ENCODE data around the gene ARSI.

Gene ARSI

DNA sequence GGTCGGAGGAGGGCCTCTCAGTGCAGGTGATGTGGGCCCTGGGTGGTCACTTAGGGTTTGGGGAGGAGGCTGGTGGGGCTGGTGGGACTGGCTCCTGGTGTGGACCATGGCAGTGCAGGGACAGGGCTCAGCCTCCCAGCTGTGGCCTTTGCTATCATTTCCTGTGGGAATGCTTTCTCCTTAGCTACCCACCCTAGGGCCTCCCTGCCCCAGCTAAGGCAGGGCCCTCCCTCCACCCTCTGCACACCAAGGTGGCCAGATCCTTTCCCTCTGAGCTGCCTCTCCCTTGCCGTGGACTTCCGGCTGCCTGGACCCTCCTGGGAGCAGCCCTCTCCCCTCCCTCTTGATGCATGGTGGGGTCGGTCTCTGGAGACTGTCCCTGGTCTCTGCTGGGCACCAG, 22.7 kb upstream of the ARSI start:
- no peak for DNase-seq

DNA sequence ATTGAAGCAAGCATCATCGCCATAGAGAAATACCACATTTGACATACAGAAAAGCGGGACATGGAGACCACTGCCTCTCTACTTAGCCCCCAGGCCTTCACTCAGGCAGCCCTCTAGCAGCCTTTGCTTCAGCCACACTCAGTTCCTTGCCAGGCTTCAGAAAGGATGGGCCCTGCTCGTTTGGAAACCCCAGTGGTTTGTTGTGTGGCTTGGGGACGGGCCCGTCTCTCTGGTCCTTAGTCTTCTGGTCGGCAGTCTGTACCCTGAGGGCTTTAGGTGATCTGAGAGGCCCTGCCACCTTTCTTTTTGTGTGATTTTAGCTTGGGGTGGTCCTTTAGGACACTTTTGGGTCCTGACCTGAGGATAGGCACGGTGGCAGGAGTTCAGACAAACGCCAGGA, 21.1 kb upstream of the ARSI start:
- DNase-seq, result no peak

DNA sequence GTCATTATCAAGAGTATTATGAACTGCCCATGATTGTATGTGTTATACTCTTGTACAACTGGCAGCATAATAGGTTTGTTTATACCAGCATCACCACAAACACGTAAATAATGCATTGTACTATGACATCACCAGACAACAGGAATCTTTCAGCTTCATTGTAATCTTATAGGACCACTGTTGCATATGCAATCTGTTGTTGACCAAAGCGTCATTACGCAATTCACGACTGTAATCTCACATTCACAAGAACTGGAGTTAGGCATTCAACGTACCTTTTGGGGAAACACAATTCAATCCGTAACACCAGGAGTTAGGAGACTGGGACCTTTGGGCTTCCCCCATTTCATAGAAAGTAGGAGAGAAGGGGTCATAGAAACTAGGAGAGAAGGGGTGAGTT, 20.4 kb upstream of the ARSI start:
- no peak for DNase-seq

DNA sequence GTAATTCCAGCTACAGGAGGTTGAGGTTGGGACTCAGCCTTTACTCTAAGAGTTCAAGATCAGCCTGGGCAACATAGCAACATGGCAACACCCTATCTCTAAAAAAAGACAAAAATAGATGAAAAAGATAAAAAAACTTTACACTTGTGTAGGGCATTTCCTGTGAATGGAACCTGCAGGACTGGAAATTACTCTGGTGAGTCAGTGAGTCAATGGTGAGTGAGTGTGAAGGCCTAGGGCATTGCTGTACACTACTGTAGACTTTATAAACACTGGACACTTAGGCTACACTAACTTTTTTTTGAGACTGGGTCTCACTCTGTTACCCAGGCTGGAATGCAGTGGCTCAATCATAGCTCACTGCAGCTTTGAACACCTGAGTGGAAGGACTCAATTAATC, 19.5 kb upstream of the ARSI start:
- DNase-seq, result no peak

DNA sequence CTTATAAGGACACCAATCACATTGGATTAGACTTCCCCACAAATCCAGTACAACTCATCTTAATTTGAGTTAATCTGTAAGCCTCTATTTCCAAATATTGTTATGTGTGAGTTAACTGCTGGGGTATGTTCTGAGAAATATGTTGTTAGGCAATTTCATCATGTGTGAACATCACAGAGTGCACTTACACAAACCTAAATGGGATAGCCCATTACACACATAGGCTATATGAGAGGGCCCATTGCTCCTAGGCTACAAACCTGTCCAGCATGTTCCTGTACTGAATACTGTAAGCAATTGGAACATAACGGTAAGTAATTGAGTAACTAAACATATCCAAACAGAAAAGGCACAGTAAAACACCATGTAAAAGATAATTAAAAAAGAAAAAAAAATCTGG, 19.1 kb upstream of the ARSI start:
- no peak for DNase-seq

DNA sequence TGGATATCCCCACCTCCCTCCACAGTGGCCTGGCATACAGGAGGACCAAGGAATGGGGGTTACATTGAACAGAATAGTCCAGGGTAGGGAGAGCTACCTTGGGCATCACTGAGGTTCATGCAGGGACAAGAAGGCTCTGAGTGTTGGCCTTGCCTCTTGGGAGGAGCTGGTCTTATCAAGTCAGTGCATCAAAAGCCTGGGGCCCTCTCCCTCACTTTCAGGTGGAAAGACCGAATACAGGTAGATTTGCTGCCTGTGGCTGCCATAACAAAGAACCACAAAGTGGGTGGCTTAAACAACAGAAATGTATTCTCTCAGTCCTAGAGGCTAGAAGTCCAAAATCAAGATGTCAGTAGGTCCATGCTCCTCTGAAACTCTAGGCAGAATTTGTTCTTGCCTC, 18.5 kb upstream of the ARSI start:
- DNase-seq, result no peak

DNA sequence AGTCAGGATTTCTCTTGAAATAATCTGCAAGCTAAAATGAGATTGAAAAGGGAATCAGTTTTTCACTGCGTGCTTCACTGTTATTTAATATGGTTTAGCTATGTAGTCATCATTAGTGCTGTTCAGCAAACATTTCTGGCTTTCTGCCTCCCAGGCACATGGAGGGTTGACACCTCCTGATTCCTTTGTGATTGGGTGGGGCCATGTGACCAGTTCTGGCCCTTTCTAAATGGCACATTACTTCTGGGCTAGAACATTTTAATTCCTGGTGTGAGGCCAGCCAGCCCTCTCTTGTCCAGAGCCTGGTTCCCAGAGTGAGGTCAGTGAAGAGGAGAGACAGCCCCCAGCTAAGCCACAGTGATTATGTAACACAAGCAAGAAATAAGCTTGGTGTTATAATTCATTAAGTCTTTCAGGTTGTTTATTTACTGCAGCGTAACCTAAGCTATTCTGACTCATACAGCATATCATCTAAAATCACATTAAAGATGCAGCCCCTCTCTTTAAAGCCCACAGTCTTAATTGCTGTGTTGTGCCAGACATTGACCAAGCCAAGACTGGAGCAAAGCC, 17.4 kb upstream of the ARSI start:
- no peak for DNase-seq

GRCh38 chr5:150319484-150319790, 16.7 kb upstream of the ARSI start:
- no peak for DNase-seq

DNA sequence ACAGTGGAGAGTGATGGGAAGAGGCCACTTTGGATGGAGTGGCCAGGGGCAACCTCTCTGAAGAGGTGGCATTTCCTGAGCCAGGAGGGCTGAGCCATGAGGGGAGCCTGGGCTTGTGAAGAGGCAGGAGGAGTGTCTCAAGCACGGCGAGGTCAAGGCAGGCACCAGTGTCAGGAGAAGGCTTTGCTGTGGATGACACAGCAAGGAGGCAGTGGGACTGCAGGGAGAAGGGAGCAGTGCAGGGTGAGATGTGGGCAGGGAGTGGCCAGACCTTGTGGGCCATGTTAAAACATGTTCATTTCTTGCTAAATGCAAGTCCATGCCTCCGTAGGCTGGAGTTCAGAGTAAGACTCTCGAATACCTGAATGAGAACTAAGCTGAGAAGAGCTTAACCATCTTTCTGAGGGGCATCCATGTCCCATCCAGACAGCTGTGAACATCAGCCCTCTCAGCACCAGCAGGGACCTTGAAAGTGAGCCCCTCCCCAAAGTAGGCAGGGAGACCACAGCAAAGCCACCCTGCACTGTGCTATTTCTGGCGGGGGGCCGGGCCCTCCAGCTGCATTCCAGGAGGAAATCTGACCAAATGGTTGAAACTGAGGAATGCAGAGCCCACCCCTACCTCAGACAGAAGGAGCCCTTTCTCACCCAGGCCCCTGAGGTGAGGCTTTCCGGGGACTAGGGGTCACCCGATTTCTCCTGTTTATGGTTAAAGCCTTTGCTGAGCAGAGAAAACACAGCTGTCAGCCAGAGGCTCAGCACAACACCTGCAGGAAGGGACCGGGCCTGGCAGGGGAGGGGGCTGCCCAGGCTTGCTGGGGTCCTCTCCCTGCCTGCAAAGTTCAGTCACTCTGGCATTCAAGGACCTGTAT, 16.1 kb upstream of the ARSI start:
- no peak for DNase-seq

GRCh38 chr5:150317048-150318003, 14.6 kb upstream of the ARSI start:
- DNase-seq, result no peak

- no peak for DNase-seq
These were observed 13.6 kb upstream of the ARSI start for GRCh38 chr5:150316320-150316719.

DNA sequence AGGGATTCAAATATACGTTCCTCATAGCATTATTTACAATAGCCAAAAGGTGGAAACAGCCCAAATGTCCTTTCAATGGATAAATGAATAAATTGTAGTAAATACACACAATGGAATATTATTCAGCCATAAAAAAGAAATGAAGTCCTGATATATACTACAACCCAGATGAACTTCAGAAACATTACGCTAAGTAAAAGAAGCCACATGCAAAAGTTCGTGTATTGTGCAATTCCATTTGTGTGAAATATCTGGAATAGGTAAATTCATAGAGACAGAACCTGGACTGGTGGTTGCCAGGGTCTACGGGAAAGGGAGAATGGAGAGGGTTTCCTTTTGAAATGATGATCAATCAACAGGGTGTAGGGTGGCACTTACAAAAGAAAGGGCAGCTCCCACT, 12.5 kb upstream of the ARSI start:
- no peak for DNase-seq

DNA sequence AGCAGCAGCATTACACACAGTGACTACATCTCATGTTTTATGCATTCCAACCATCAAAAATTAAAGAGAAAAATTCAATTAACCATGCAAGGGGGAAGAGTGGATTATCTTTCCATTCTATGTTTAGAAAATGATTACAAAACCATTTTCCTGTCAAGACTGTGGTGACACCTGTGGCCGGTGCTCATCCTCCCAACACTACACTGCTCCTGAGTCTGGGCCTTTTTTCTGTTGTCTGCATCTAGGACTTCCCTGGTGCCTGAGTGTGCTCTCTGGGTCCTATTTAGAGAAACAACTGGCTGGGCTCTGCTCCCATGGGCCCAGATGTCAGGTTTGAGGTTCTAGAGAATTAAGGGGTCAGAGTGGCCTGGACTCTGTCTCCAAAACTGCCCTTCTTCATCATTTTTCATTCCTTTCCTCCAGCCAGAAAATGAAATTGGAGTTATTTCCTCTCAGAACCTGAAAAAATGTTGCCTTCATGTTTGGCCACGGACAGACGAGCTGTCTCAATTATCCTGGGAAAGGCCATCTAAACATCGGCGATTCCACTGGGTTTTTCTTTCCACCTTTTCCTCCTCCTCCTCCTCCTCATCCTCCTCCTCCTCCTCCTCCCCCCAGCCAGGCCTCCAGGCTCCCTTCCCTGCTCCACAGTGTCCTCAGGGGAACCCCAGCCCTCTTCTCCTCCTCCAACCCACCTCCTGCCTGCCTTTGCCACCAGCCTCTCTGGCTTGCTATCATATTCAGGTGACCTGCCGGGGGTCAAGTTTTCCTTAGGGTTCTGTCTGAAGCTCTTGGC, 11.4 kb upstream of the ARSI start:
- DNase-seq, result no peak

- DNase-seq, result no peak
These were observed 10.8 kb upstream of the ARSI start for GRCh38 chr5:150313501-150313900.

GRCh38 chr5:150312518-150312917, 9.8 kb upstream of the ARSI start:
- DNase-seq, result no peak

DNA sequence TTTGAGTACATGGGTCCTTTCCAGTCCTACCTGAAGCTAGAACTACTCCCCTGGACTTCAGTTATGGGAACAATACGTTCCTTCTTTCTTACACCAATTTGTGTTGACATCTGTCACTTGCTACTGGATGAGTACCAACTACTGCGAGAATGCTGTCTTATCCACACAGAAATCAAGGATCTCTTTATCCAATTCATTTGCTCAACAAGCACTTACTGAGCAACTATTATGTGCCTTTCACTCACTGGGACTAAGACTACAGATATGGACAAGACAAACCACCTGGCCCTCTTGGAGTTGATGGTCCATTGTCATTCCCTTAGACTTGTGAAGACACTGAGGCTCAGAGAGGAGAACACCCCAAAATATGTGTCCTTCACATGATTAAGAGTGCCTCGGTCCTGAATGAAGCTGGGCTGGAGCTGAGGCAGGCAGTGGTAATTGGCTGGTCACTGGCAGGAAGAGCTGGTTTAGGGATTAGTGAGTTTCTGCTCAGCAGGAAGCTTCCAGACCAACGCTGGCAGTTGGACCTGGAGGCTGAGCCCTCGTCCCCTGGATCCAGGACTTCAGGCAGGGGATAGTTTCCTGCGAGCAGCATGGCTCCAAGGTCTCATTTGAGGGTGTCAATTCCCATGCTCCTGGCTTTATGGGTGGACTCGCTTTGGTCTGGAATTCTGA, 8.4 kb upstream of the ARSI start:
- DNase-seq, result no peak

DNA sequence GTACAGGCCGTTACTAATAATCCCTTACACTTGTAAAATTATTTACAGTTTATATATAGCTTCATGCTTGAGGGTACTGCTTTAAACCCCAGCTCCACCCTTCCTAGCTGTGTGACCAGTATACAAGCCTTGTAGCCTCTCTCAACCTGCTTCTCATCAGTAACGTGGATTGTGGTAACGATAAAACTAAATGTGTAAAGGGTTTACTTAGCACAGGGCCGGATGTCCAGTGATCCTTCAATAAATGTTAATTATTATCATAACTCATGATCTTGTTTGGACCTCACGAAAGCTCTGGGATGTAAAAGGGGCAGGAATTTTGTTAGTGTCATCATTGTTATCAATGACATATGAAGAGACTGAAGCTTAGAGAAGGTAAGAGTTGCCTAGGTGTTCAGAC, 7.5 kb upstream of the ARSI start:
- no peak for DNase-seq

DNA sequence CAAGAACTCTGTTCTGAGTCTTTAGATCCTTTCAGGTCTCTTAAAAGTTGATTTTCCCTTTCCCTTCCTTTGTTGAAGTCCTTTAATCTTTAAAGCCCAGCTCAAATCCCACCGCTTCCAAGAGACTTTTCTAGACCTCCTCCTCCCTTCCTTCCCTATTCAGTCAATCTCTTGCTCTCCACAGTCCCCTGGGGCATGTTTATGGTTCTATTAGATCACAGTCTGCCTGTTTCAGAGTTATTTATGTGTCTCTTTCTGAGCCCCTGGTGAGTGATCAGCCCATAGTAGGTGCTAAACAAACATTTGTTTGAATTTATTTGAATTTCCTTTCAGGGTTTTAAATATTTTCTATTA, 7.2 kb upstream of the ARSI start:
- no peak for DNase-seq

- DNase-seq, result no peak
These were observed 6.6 kb upstream of the ARSI start for GRCh38 chr5:150309101-150309885.

GRCh38 chr5:150307617-150308426, 5.1 kb upstream of the ARSI start:
- DNase-seq, result no peak

DNA sequence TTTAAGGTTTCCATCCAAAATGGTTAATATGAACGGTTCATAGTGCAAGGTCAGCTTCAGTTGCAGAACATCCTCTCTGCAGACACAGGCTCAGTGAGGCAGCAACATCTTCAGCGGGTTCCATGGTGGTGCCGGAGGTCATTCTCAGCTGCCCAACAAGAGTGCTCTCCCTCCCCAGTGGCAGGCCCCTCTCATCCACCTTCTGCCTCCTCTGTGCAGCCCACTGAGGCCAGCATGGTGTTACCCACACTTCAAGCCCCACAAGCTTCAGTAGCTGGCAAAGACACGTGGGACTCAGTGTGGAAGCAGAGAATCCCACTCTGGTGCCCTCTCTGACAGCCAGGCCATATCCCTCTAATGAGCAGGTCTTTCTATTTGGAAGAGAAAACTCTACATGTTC, 4.1 kb upstream of the ARSI start:
- no peak for DNase-seq

All from effector CD4-positive, alpha-beta T cell (primary cell).